ENCODE results near the gene ANKMY1.

The ANKMY1 gene

DNA sequence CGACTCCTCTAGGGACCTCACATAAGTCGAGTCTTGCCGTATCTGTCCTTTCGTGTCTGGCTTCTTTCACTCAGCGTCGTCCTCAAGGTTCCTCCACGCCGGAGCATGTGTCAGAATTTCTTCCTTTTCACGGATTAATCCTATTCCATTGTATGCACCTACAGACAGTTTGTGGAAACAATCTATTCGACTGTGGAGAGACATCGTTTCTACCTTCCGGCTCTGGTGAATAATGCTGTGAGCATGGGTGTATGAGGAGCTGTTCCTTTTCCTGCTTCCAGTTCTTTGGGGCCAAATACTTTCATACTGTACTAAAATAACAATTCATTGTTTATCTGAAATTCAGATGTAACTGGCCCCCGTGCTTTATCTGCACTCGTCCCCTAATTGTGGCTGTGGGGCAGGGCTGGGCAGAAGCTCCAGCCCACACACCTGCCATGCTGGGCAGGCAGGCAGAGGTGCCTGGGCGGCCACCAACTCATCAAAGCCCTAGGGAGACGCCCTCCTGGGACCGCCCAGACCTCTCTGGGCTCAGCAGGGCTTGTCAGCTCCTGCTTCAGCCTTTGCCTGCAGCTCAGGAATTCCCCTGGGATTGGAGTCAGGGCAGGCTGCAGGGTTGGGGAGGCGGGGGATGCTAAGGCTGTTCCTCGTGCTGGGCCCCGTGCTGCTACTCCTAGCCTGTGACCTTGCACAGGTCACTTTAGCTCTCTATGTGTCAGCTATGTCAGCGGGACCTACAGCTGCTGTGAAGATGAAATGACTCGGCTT lies 107.8 kb downstream of the ANKMY1 start:
- no peak overlapping the region for H3K4me3 ChIP-seq (ENCODE audit: control insufficient read depth, low read depth, low read length)
- TF ChIP-seq CTCF (conservative IDR thresholded peaks at IDR 0.05; ENCODE audit: control insufficient read depth, insufficient read depth, low read depth, low read length), result no peak
- DNase-seq (ENCODE audit: low read depth), result no peak

- no peak for DNase-seq (ENCODE audit: low read depth)
- no peak for TF ChIP-seq CTCF (conservative IDR thresholded peaks at IDR 0.05; ENCODE audit: control insufficient read depth, insufficient read depth, low read depth, low read length)
- H3K4me3 ChIP-seq (ENCODE audit: control insufficient read depth, low read depth, low read length), result no peak overlapping the region
Observed at GRCh38 chr2:240448387-240449274, 109.2 kb downstream of the ANKMY1 start.

- no peak for DNase-seq (ENCODE audit: low read depth)
- H3K4me3 ChIP-seq (ENCODE audit: control insufficient read depth, low read depth, low read length), result no peak overlapping the region
- TF ChIP-seq CTCF (conservative IDR thresholded peaks at IDR 0.05; ENCODE audit: control insufficient read depth, insufficient read depth, low read depth, low read length), result no peak
Observed at GRCh38 chr2:240447934-240448333, 109.9 kb downstream of the ANKMY1 start.

DNA sequence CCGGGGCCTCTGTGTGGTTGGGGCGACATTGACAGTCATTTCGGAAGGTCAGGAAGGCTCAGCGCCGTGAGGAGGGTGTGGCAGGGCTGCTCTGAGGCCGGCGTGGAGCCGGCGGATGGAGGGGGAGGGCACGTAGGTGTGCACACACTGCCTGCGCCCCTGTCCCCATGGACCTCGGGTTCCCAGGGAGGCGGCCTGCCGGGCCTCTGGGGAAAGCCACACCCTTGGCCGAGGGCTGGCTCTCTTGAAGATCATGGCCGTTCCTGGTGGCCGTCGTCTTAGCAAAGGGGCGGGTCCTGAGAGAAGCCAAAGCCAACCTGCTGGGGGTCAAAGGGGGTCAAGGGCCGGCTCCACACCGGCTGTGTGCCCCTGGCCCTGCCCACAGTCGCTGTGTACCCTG lies 110.5 kb downstream of the ANKMY1 start:
- TF ChIP-seq CTCF (conservative IDR thresholded peaks at IDR 0.05; ENCODE audit: control insufficient read depth, insufficient read depth, low read depth, low read length), result no peak
- no peak overlapping the region for H3K4me3 ChIP-seq (ENCODE audit: control insufficient read depth, low read depth, low read length)
- no peak for DNase-seq (ENCODE audit: low read depth)

GRCh38 chr2:240446664-240447175 lies 111.1 kb downstream of the ANKMY1 start:
- TF ChIP-seq CTCF (conservative IDR thresholded peaks at IDR 0.05; ENCODE audit: control insufficient read depth, insufficient read depth, low read depth, low read length), result no peak
- no peak overlapping the region for H3K4me3 ChIP-seq (ENCODE audit: control insufficient read depth, low read depth, low read length)
- DNase-seq (ENCODE audit: low read depth), result no peak

DNA sequence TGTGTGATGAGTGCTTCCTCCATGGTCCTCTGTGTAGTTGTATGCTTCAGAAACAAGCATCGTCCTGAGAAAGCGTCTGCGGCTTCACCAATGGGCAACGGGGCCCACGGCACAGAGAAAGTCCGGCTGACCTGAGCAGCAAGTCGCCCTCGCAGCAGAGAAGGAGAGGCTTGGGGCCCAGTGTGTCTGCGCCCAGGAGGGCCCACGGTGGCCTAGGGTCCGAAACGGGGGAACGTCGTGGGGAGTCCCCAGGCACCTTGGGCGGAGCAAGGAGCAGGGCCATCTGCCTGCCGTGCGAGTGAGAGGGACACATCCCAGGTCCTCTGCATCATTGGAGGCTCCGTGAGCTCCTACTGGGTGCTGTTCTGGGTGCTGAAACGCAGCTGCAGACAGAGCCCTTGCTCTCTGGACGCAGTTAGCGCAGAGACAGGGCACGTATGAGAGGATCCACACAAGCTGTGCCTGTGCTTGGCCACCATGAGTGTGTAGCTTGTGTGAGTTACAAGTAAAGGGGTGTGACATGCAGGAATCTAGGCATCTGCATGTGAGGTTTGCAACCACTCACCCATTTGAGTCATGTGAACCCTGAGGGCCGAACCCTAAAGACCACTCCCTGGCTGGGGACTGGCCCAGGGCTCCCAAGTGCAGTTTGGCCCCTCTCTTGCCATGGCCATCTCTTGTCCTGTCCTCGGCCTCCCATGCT lies 111.7 kb downstream of the ANKMY1 start:
- no peak for DNase-seq (ENCODE audit: low read depth)
- TF ChIP-seq CTCF (conservative IDR thresholded peaks at IDR 0.05; ENCODE audit: control insufficient read depth, insufficient read depth, low read depth, low read length), result no peak
- H3K4me3 ChIP-seq (ENCODE audit: control insufficient read depth, low read depth, low read length), result no peak overlapping the region

Measured in fibroblast of mammary gland (primary cell).